ENCODE measurements around the gene STAG3. TPM values are rescaled to one million over a fixed set of nuclear protein-coding genes. Genes with fewer than 3 reads are reported as not detected.

Gene STAG3
- total and polyA plus RNA-seq, 5 donors = 0.41 to 1.1 (median 0.78) TPM; not detected in 1

DNA sequence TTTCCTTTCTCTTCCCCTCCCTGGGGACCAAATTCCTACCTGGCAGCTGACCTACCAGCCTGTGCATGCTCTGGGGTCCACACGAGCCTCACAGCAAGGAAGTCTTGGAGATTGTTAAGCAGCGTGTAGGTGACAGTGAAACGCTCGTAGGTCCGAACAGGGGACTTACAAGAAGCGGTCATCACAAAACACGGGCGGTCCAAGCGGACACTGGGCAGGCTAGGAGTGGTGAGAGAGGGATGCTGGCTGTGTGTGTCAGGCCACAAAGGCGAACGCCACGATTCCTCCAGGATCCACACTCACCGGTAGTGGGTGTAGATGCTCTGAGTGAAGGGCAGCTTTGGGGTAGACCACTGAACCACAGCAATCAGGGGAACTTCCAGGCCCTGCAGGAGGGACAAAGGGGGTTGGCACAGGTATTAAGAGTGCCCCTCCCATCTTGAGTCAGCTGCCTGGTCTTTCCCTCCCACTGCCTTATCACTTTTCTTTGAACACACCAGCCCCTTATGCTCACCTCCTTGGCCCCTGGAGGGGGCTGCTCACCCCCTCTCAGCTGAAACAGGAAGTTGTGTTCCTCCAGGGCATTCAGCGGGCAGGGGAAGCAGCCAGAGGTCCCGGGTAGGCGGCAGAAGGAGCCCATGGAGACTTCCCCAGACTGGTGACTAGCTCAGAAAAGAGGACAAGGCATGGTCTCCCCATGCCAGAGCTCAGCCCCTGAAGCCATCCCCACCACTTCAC, 21.2 kb upstream of the STAG3 start:
- no peak overlapping the region for H3K4me3 ChIP-seq (ENCODE audit: low read length)
- no peak for ATAC-seq
- WGBS = 81% methylated on average over 16 of the region's 16 CpGs
- H3K27ac ChIP-seq (ENCODE audit: low read length) = peak overlapping the region; percentile 21
- peak in 2 of 3 donors; percentile 43 to 61 for DNase-seq
- no peaks in the 10 kb centered on the region for H3K9me3 ChIP-seq (ENCODE audit: control insufficient read depth, low read length)
- H3K27me3 ChIP-seq (ENCODE audit: control insufficient read depth, insufficient read depth) = no peaks in the 10 kb centered on the region
- H3K4me1 ChIP-seq (ENCODE audit: control insufficient read depth, insufficient read depth, low read length) = no peaks in the 10 kb centered on the region
- intact Hi-C loops (cut with DNase I) = no loop called here

DNA sequence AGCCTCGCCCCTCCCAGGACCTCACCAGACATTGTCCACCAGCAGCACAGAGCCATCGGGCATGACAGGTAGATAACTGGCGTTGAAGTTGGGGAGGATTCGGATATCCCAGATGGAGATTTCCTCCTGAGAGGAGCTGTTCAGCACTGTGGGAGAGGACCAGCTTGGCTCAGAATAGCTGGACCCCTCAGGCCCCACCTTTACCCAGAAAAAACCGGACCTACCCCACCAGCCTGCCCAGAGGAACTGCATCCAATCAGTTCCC, 20.7 kb upstream of the STAG3 start:
- intact Hi-C loops (cut with DNase I) = no loop called here
- ATAC-seq (no peak), DNase-seq (no peak)
- Histone ChIP-seq H3K4me1 (ENCODE audit: control insufficient read depth, insufficient read depth, low read length) (no peaks in the 10 kb centered on the region), H3K9me3 (ENCODE audit: control insufficient read depth, low read length) (no peaks in the 10 kb centered on the region), H3K4me3 (ENCODE audit: low read length) (no peak overlapping the region), H3K27me3 (ENCODE audit: control insufficient read depth, insufficient read depth) (no peaks in the 10 kb centered on the region), H3K27ac (ENCODE audit: low read length) (peak overlapping the region; percentile 21)
- WGBS = 73% methylated on average over 5 of the region's 5 CpGs

DNA sequence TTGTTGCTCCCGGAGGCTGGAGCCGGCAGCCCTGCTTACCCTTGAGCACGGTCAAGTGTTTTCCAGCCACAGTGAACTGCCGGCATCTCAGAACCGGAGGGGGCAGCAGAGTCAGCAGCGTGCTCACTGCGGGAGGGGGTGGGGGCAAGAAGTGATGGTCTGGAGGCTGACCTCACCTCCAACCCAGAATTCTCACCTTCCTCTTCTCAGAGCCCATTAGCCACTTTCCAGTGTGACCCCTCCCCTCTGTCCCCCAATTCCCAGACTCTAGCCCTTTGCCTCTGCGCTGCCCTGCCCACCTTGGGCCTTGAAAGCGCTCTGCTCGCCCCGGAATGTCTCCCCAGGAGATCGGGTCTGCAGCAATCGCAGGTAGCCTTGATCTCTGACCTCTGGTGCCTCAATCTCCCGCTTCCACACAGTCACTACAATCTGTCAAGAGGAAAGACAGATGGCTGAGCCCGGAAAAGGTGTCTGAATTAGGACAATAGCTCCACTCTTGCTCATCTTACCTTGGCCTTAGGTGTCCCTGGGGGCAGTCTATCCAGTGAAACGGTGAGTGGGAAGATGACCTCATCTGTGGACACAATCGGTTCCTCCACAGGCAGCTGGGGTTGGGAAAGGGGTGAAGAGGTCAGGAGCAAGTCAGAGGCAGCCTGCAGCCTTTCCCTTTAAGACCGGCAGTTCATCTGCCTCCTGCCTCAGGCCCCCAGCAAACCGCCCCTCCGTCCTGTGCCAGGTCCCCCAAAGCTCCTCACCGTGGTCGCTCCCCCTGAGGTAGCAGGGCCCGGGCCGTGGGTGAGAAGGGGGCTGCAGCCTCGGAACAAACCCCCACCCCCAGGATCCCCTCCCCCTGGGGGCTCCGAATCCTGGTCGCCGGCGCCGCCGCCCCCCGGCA, 20.1 kb upstream of the STAG3 start:
- H3K9me3 ChIP-seq (ENCODE audit: control insufficient read depth, low read length) = no peaks in the 10 kb centered on the region
- WGBS = 17% methylated on average over 32 of the region's 32 CpGs
- ATAC-seq = peak; percentile 1 to 9
- H3K27me3 ChIP-seq (ENCODE audit: control insufficient read depth, insufficient read depth) = no peaks in the 10 kb centered on the region
- H3K4me1 ChIP-seq (ENCODE audit: control insufficient read depth, insufficient read depth, low read length) = no peaks in the 10 kb centered on the region
- intact Hi-C loops (cut with DNase I) = no loop called here
- peak overlapping the region; percentile 69 for H3K4me3 ChIP-seq (ENCODE audit: low read length)
- DNase-seq = peak in 2 of 3 donors; percentile 30 to 67
- H3K27ac ChIP-seq (ENCODE audit: low read length) = peak overlapping the region; percentile 21

DNA sequence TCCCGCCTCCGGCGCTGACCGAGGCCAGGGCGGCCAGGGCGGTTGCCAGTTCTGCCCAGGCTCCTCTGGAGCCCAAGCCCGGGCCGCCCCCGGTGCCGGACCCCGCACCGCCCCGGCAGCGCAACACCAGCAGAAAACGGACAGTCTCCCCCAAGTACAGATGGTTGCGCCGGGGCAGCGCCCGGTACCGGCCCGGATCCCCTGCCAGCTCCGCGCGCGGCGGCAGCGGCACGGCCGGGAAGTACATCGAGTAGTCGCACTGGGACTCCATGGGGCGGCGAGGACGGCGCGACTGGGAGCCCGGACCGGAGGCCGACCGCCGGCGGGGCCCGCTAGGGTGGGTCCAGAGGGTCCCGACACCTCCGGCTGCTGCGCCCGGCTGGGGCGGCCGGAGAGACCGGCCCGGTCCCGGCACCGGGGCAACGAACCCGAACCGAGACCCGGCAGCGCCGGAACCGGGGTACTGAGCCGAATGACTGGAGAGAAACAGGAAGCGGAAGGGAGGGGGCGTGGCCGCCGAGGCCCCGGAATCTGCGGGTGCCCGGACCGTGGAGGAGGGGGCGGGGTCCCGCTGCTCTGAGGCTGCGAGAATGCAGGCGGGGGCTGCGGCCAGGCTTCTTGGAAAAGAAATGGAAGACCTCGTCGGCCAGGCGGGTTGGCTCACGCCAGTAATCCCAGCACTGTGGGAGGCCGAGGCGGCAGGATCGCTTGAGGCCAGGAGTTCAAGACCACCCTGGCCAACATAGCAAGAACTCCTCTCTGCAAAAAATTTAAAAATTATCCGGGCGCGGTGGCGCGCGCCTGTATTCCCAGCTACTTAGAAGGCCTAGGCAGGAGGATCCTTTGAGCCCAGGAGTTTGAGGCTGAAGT, 19.3 kb upstream of the STAG3 start, which contains the start of gene TRAPPC14:
TRAPPC14 (minus strand) TSS at position 495 of the 870 bp plus-strand sequence; CDS start at position 271, 224 bp downstream.
- intact Hi-C loops (cut with DNase I) = no loop called here

DNA sequence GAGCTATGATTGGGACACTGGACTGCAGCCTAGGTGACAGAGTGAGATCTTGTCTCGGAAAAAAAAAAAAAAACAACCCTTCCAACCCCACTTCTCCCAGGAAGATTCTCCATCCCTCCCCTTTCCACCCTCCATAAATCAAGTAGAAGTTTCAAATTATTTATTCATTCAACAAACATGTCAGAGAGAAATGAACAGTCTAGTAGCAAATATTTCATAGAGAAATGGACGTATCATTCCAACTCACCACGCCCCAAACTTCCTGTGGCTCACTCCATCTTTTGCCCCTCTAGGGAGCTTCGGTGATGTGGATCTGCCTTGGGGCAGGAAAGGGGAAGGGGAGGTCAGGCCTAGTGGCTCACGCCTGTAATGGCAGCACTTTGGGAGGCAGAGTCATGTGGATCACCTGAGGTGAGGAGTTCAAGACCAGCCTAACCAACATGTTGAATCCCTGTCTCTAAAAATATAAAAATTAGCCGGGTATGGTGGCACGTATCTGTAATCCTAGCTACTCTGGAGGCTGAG, 18.6 kb upstream of the STAG3 start:
- 58% methylated on average over 7 of the region's 7 CpGs for WGBS
- Histone ChIP-seq H3K27me3 (ENCODE audit: control insufficient read depth, insufficient read depth) (no peaks in the 10 kb centered on the region), H3K27ac (ENCODE audit: low read length) (peak overlapping the region; percentile 13), H3K4me3 (ENCODE audit: low read length) (peak overlapping the region; percentile 69), H3K4me1 (ENCODE audit: control insufficient read depth, insufficient read depth, low read length) (no peaks in the 10 kb centered on the region), H3K9me3 (ENCODE audit: control insufficient read depth, low read length) (no peaks in the 10 kb centered on the region)
- DNase-seq = no peak
- intact Hi-C loops (cut with DNase I) = no loop called here
- no peak for ATAC-seq

More for the DNA sequence above, 19.3 kb upstream of the STAG3 start, which contains the start of gene TRAPPC14:
- Histone ChIP-seq H3K4me3 (ENCODE audit: low read length) (peak within 1 kb of the TSS; percentile 69), H3K4me1 (ENCODE audit: control insufficient read depth, insufficient read depth, low read length) (no peaks in the 10 kb centered on the region), H3K27ac (ENCODE audit: low read length) (peak within 1 kb of the TSS; percentile 13), H3K27me3 (ENCODE audit: control insufficient read depth, insufficient read depth) (no peaks in the 10 kb centered on the region), H3K9me3 (ENCODE audit: control insufficient read depth, low read length) (no peaks in the 10 kb centered on the region)
- ATAC-seq (peak; percentile 92 to 93), DNase-seq (peak; percentile 96 to 99 (median 98))
- WGBS = 1% methylated on average over 87 of the region's 87 CpGs

DNA sequence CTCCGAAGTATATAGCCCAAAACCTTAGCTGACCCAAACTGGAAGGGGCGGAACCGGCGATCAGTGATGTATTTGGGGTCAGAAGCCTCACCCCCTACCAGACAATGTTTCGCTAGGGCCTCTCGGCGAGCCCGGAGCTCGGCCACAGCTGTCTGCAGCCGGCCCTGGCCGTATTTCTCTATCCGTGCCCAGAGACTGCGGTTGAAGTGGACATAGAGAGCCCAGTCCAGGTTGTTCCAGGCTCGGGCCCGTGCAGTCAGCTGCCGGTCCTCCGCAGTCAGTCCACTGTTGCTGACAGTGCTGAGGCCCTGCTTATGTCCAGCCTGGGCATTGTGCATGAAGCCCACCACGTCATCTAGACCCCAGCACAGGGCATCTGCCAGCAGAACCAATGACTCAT, 17.7 kb upstream of the STAG3 start:
- DNase-seq (peak in 1 of 3 donors; percentile 41), ATAC-seq (no peak)
- no peak overlapping the region for H3K27ac ChIP-seq (ENCODE audit: low read length)
- no peak overlapping the region for H3K4me3 ChIP-seq (ENCODE audit: low read length)
- no peaks in the 10 kb centered on the region for H3K27me3 ChIP-seq (ENCODE audit: control insufficient read depth, insufficient read depth)
- no peaks in the 10 kb centered on the region for H3K4me1 ChIP-seq (ENCODE audit: control insufficient read depth, insufficient read depth, low read length)
- 91% methylated on average over 18 of the region's 18 CpGs for WGBS
- no peaks in the 10 kb centered on the region for H3K9me3 ChIP-seq (ENCODE audit: control insufficient read depth, low read length)
- intact Hi-C loops (cut with DNase I) = no loop called here

DNA sequence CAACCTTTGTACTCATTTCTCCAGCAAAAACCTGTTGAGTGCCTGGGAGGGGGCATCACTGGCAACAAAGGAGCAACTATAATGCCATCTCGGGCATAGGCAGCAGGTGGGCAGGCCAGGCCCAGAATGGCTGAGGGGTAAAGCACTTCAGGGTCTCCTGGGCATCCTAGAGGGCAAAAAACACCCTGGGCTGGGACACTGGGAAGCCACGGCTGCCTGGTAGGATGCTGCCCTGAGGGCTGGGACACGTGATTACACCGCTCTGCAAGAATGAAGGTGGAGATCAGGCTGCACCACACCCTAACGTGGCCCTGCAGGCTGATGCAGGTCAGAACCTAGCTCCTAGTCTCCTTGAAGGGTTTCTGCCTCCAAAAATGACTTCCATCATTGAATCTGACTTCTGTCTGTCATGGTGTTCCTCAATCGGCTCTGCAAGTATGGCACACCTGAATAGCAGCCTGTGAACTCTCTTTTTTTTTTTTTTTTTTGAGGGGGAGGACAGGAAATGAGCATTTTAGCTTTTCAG, 14.6 kb upstream of the STAG3 start:
- peaks cover 3% of the 10 kb centered on the region for H3K4me1 ChIP-seq (ENCODE audit: control insufficient read depth, insufficient read depth, low read length)
- WGBS = 74% methylated on average over 6 of the region's 6 CpGs
- intact Hi-C loops (cut with DNase I) = no loop called here
- no peak for ATAC-seq
- no peaks in the 10 kb centered on the region for H3K9me3 ChIP-seq (ENCODE audit: control insufficient read depth, low read length)
- H3K27ac ChIP-seq (ENCODE audit: low read length) = no peak overlapping the region
- no peak overlapping the region for H3K4me3 ChIP-seq (ENCODE audit: low read length)
- H3K27me3 ChIP-seq (ENCODE audit: control insufficient read depth, insufficient read depth) = no peaks in the 10 kb centered on the region
- DNase-seq = no peak

DNA sequence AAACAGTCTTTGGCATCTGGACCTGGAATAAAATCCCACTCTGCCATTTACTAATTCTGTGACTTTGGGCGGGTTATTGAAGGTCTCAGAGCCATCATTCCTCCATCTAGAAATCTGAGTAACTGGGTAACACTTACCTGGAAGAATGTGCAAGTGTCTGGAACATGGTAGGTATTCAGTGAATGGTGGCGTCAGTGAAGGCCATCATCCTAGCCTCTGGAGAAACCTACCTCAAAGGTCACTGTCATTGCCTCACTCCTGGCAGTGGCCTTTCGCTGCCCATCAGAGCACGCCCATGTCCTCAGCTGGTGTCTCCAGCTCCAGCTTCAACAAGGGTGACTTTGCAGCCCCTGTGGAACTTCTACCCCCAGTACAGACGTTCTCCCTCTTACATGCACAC, 13.8 kb upstream of the STAG3 start:
- no peak overlapping the region for H3K27ac ChIP-seq (ENCODE audit: low read length)
- no peak for ATAC-seq
- peaks cover 3% of the 10 kb centered on the region for H3K4me1 ChIP-seq (ENCODE audit: control insufficient read depth, insufficient read depth, low read length)
- no peaks in the 10 kb centered on the region for H3K9me3 ChIP-seq (ENCODE audit: control insufficient read depth, low read length)
- no peaks in the 10 kb centered on the region for H3K27me3 ChIP-seq (ENCODE audit: control insufficient read depth, insufficient read depth)
- DNase-seq = no peak
- no peak overlapping the region for H3K4me3 ChIP-seq (ENCODE audit: low read length)
- intact Hi-C loops (cut with DNase I) = no loop called here
- 89% methylated on average over 5 of the region's 5 CpGs for WGBS

DNA sequence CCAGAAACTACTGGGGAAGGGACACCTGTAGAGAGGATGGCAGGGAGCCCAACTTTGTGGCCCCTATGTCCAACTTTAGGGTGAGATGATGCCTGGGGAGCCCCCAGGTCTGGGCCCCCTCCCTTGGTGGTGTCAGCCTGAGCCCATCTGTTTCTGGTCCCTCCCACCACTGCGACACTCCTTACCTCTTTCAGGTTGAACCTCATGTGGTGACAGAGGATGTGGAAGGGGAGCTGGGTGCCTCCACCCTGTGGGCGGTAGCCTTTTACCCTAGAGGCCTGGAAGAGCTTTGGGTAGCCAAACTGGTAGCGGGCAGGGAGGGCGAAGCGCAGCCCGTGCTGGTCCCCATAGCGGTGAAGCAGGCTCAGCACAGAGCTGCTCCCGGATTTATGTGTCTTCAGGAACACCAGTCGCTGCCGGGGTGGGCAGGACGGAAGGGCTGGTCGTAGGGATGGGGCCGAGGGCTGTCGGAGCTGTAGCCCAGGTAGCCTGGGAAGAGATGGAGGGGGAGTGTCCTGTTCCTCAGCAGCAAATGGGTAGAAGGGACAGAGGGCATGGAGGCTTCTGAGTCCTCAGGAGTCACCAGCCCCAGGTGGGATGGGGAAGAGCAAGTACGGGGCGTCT, 11.3 kb upstream of the STAG3 start:
- no peak for ATAC-seq
- Histone ChIP-seq H3K4me1 (ENCODE audit: control insufficient read depth, insufficient read depth, low read length) (peaks cover 3% of the 10 kb centered on the region), H3K4me3 (ENCODE audit: low read length) (no peak overlapping the region), H3K27me3 (ENCODE audit: control insufficient read depth, insufficient read depth) (no peaks in the 10 kb centered on the region), H3K9me3 (ENCODE audit: control insufficient read depth, low read length) (no peaks in the 10 kb centered on the region), H3K27ac (ENCODE audit: low read length) (no peak overlapping the region)
- no peak for DNase-seq
- intact Hi-C loops (cut with DNase I) = no loop called here
- WGBS = 79% methylated on average over 16 of the region's 16 CpGs
